Activated CD4-positive, alpha-beta T cell treated with anti-CD3 and anti-CD28 coated beads for 48 hours (primary cell): ENCODE results near the gene EFCAB5.
A peak's percentile ranks its signal among the peaks of the same experiment; 100 is the strongest.
"Not testable (repeated sequence)": the region's sequence is repeated elsewhere in the genome, so short reads cannot be mapped to it uniquely, and the experiment has no call there.

ENCODE experiments used
- DNase-seq: peaks from one replicate; pipeline ENCODE4 v3.0.0-alpha.2; 2020

Gene EFCAB5

GRCh38 chr17:30021708-30022317 lies 80.4 kb downstream of the EFCAB5 start:
- DNase-seq: peak; percentile 39

GRCh38 chr17:30025325-30025724 lies 83.9 kb downstream of the EFCAB5 start:
- not testable (repeated sequence) for DNase-seq

- DNase-seq: no peak
Measured at GRCh38 chr17:30027676-30028075, 86.2 kb downstream of the EFCAB5 start.

- no peak for DNase-seq
Measured at GRCh38 chr17:30031214-30031869, 89.9 kb downstream of the EFCAB5 start.

GRCh38 chr17:30035369-30035768 lies 93.9 kb downstream of the EFCAB5 start:
- no peak for DNase-seq

- not testable (repeated sequence) for DNase-seq
Measured at GRCh38 chr17:30040719-30041518, 99.5 kb downstream of the EFCAB5 start.

- no peak for DNase-seq
Measured at GRCh38 chr17:30041551-30041950, 100.1 kb downstream of the EFCAB5 start.

GRCh38 chr17:30062372-30062771 lies 120.9 kb downstream of the EFCAB5 start:
- DNase-seq: no peak

- DNase-seq: no peak
Measured at GRCh38 chr17:30064738-30065137, 123.3 kb downstream of the EFCAB5 start.

- DNase-seq: no peak
Measured at GRCh38 chr17:30068465-30068864, 127.0 kb downstream of the EFCAB5 start.

- DNase-seq: no peak
Measured at GRCh38 chr17:30074254-30074653, 132.8 kb downstream of the EFCAB5 start.

- DNase-seq: no peak
Measured at GRCh38 chr17:30074730-30075129, 133.3 kb downstream of the EFCAB5 start.

- DNase-seq: no peak
Measured at GRCh38 chr17:30082773-30083172, 141.3 kb downstream of the EFCAB5 start.

- DNase-seq: no peak
Measured at GRCh38 chr17:30084788-30085187, 143.4 kb downstream of the EFCAB5 start.

GRCh38 chr17:30086896-30087295 lies 145.5 kb downstream of the EFCAB5 start:
- no peak for DNase-seq

GRCh38 chr17:30087431-30087830 lies 146.0 kb downstream of the EFCAB5 start:
- DNase-seq: not testable (repeated sequence)

GRCh38 chr17:30091121-30091670 lies 149.8 kb downstream of the EFCAB5 start:
- DNase-seq: no peak

GRCh38 chr17:30091771-30092170 lies 150.3 kb downstream of the EFCAB5 start:
- DNase-seq: no peak

GRCh38 chr17:30092886-30093285 lies 151.5 kb downstream of the EFCAB5 start:
- DNase-seq: no peak

- peak; percentile 56 for DNase-seq
Measured at GRCh38 chr17:30093463-30094147, 152.2 kb downstream of the EFCAB5 start.

- DNase-seq: no peak
Measured at GRCh38 chr17:30095507-30096244, 154.2 kb downstream of the EFCAB5 start.

- DNase-seq: no peak
Measured at GRCh38 chr17:30101686-30102390, 160.4 kb downstream of the EFCAB5 start.
